SIG-M5 treated with dmso at 0.1 percent for 504 hours (cell line): ENCODE results near the gene ARHGAP22.

Experiments
- DNase-seq: peaks from one replicate; lab custom pipeline; 2025; ENCODE audit not compliant: unreplicated experiment; lab: John Stamatoyannopoulos, UW

Gene ARHGAP22

DNA sequence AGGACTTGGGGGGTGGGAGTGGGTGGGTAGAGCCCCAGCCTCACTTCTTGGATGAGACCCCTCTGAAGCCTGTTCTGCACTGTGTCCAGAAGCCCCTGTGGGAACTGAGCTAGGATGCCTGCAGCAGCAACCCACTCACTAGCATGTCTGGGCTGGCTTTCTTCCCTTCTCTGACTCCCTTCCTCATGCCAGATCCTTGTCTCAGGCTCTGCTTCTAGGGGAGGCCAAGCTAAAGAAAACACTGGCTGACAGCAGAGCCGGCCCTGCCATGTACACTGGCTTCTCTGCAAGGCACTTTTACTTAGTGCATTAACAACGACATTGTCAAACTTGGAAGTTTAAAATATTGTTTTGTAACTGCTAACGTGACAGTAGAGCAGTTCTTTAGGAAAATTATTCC, 50.2 kb downstream of the ARHGAP22 start:
- no peak for DNase-seq

DNA sequence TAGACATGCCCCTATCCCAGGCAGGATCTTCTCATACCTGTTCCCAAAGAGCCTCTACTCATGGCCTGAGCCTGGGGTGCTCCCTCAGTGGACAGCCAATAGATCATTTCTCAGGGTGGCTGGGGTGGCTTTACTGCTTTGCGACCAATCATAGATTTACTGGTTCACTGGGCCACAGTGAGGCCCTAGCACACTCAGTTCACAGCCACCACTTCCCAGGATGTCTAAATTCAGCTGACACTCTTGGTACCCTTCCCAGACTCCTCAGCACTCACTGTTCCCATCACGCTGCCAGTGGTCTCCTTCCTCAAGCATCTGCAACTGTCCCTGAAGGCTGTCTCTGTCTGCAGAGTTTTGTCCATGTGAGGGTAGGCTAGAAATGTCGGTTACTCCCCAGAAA, 50.6 kb downstream of the ARHGAP22 start:
- no peak for DNase-seq

DNA sequence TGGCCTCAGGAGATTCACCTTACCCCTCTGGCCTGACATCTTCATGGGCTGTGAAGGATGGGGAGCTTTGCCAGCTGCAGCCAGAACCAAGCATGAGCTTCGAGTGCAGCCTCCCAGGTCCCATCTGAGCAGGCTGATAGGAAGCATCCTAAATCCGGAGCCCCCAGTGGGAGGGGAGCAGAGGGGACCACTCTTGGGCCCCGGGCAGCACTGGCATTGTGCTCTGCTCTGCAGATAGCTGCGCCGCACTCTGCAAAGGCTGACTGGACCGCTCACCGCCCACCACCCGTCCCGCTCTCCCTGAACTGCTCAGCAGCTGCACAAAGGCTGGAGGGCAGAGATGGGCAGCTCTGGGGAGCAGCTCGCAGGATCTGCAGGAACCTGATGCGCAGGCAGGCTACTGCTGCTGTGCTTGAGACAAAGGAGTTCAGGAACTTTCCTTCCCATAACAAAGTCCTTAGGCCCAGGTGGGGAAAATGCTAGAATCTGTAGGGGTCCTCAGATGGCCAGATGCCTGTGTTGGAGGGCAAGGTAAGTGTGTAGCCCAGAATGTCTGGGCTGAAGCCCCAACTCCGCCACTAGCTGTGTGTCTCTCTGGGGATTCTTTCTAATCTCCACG, 51.8 kb downstream of the ARHGAP22 start:
- no peak for DNase-seq

DNA sequence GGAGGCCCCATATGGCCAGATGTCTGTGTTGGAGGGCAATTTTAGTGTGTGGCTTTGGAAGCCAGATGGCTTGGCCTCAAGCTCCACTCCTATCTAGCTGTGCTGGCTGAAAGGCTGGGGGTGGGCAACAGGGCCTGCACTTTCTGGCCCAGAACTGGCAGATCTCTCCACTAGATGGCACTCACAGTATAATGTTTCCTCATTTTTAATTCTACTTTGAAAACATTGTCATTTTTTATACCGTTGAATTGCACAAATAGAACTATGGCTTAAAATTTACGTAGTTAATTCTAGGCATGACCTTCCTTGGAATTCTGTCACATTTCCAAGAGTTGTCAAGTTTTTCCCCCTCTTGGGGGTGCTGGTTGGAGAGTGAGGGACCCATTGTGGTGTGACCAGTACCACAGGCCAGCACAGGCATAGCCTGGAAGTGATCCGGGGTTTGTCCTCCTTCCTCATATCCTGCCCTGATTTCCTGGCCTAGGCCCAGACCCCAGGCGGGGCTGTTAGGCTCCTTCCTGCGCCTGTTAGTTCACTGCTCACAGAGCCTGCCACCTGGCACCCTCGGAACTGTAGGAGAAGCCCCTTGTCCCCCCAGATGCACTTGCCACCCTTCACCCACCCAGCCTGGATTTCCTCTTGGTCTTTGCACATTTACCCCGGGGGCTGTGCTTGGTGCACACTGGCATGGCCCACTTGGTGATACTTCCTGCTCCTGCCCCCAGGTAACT, 52.8 kb downstream of the ARHGAP22 start:
- DNase-seq = peak; percentile 34

DNA sequence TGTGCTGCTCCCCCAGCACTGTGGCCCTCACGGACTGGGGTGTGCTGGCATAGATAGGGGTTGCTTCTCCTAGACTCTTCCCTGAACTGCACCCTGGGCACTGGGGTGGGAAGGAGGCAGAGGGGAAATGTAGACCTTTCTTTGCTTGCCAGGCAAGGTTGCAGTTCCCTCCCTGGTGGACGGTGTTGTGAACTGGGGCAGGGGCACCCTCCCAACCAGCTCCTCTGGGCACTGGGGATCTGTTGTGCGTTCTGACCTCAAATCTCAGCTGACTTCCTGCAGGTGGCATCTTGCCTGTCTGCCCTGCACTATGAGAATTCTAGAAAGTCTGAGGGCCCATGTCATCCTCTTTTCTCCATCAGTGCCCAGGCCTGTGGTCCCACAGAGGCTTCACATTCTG, 53.9 kb downstream of the ARHGAP22 start:
- no peak for DNase-seq

DNA sequence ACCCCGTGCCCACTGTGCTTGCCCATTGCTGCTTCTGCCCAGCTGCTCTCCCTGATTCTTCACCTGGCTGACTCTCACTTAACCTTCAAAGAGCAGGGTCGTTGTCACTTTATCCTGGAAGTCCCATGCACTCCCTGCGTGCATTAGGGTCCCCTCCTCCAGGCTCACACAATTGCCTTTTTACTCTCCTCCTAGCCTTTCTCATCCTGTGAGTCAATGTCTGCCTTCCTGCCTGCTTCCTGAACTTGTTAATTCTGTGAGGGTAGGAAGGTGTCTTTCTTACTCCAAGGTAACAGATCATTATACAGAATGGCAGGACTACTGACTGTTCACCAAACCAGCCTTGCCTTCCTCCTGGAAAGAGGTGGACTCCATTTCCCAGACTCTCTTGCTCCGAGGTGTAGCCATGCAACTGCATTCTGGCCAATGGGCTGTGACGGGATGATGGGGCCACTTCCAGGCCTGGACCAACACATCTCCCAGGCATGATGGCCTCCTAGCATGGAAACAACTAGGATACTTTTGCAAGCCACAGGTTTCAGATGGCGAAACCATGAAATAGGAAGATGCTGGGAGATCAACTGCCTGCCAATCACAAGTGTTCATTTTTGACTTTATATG, 54.7 kb downstream of the ARHGAP22 start:
- DNase-seq = no peak

DNA sequence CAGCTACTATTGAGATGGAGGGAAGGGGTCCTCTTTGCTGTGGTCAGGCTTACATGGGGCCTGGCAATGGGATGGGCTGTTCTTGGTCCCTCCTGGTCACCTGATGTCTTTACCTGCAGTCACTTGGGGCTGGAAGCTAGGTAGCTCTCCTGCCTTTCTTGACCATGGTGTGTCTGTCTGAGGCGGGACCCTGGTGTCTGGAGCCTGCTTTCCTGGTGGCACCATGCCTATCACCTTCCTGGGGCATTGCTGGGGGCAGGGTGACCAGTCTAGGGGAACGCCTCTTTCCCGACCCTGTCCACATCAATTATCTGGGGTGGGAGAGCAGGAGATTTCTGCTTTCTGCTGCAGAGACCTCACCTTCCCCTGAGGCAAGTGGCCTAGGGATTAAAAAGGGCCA, 55.6 kb downstream of the ARHGAP22 start:
- DNase-seq = no peak

DNA sequence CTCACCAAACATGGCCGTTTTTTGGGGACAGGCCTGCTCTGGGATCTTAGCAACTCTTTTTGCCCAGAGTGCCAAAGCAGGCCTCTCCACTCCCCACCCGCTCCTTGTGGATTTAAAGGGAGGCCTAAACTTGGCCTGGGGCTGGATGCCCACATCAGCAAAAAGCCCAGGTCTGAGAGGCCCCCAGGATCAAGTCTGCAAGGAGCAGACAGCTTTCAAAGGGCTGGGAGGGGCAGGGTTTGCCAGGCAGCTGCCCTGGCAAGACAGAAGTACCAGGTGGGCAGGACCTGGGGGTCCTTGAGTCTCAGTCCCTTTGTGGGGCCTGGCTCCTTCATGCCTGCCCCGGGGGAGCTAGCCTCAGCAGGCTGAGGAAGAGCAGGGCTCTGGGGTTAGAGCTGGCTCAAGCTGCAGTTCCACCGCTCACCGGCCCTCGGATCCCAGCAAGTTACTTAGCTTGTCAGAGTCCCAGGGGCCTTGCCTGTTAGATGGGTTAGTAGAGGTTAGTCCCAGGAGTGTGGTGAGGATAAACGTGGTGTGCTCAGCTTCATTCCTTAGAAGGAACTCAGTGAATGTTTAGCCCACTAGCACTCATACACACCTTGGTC, 56.2 kb downstream of the ARHGAP22 start:
- DNase-seq = no peak

DNA sequence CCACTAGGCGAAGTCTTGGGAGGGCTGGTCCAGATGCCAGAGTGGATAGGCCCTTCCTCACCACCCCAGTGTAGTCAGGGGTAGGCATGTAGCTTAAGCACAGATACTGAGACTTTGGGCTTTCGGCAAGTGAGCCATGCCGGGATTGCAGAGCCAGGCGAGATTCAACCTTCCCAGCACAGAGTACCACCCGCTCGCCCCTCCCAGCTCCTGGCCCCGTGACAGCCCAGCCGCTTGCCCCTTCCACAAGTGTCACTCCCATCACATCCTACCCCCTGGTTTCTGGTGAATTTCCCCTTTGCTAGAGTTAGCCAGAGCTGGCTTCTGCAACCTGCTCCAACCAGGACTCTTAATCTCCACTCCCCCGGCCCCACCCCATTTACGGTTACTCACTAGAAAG, 56.9 kb downstream of the ARHGAP22 start:
- DNase-seq = no peak

DNA sequence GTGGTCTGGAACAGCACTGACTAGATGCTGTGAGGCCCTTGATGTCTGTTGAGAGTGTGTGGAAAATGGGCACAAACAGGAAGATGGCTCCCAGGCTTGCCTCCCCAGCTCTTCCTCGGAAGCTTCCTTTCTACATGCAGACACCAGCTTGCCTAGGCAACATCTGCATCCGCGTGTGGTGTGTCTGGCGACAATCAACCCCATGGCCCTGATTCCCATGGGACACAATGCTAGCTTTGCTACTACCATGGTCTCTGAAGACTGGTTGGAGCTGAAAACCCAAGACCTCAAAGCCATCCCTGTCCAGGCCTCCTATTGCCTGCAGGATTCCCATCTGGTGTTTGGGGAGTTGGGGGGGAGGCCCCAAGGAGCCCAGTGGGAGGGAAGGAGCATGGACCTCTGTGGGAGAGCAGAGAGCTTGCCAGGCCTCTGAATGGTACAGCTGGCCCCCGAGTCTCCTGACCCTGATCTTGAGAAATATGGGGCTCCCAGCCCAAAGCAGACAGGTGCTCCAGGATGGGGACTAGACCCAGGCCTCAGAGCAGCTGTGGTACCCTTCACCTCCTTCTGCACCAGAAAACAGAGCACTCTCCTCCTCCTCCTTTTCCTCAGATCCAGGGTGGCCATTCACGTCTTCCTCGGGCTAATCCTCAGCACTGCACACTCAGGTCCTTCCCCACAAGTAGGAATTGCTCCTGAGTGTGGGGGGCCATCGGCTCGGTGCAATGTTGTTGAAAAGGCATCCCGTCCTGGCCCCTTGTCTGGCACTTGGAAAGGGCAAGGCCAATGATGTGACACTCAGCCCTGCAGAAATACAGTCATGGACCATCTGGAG, 57.6 kb downstream of the ARHGAP22 start:
- no peak for DNase-seq

DNA sequence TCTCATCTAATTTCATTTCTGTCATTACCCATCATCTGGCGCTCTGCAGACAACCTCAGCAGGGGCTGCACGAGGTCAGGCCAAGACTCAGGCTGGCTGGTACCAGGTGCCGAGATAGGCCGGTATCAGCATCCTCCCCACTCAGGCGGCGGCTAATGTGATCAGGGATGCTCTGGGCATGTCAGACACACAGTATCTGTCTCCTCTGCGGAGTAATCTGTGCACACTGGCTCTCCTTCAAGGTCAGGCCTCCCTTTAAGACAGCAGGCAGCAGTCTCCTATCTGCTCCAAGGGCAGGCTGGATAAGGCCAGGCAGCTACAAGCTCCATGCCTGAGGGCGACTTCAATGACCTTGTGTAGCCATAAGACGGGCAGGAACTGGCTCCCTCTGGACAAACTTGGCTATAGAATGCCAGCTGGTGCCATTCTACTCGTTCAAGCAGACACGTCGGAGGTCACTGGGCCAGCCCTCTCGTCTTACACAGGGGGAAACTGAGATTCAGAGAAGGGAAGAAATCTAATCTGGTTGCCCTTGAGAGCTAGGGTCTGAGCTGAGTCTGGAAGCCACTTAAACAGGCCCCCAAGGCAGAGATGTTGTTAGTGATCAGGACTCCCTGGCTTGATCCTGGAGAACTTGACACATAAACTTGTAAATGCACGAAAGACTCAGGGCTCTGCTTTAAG, 59.3 kb downstream of the ARHGAP22 start:
- DNase-seq = no peak

DNA sequence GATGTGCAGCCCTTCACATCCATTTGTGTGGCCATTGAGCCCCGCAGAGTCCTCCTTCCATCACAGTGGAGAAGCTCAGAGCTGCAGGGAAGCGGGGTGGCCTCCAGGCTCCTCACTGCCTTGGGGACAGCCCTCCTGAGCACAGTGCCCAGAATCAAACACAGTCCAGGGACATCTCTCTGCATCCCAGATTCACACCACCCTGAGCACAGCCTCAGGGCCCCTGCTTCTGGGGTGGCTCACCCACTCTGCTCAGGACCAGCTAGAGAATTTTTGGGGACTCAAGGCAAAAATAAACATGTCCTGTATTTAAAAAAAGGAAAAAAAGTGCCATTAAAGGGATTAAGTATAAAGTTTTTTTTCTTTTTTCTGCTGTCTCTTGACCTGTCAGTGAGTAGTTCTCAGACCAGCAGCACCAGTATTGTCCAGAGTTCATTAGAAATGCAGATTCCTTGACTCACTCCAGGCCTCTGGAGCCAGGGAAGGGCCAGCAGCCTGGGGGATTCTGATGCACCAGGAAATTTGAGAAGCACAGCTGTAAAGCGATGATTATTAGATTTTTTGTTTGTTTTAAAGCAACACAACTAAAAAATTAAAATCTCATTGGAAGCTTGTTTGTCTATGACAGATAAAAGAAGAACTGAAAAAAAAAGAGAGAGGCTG, 61.6 kb downstream of the ARHGAP22 start:
- no peak for DNase-seq

DNA sequence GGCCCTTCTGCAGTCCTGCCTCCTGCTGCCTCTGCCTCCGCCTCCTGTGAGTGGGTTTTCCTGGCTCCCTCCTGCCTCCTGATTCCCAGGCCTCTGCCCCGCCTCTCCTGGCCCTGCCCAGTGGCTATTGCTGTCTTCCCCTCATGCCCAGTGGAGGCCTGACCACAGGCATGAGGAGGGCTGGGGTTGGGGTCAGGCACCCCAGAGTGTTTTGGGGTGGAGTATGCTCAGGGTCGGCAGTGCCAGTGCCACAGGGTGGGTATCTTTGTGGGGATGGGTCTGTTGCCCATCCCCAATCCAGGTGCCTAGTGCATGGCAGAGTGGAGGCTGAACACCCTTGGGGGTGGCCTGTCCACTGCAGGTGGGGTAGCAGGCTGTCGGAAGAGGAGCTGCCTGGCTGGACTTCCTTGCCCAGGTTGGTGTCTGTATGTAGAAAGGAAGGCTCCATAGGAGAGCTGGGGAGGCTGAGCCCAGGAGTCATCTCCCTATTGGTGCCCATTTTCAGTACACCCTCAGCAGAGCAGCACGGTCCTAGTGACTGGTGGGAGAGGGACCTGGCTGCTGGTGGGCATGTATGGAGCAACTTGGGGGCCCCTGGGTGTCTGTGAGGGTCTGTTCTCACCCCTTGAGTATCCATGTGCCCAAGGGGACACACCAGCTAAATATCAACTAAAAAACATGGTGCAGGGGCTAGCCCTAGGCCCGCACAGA, 62.2 kb downstream of the ARHGAP22 start:
- DNase-seq = no peak

DNA sequence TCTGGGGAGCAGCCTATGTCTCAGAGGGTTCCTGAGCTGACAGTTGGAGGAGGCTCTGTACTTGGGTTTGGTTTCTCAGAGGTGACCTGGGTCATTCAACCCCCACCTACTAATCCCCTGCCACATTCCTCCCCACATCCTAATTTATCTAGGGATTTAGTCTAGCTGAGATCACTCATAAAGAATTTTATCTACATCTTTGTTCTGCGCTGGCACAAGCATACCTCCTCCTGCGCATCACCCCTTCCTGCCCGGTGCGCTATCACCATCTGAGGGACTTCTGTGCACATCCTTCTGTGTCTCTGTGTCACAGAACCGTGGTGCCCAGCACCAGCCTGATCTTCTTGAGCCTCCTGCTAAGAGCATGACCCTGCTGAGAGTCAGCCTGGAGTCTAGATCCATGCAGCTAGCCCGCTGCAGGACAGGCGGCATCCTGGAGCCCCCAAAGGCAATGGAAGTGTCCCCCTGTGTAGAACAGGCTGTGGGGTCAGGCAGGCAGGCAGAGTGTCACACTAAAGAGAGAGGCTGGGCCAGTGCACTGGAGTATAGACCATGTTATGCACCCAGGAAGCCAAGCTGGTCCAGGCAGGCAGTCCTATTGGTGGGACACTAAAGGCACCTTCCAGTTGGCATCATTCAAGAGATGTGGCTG, 63.6 kb downstream of the ARHGAP22 start:
- DNase-seq = no peak

DNA sequence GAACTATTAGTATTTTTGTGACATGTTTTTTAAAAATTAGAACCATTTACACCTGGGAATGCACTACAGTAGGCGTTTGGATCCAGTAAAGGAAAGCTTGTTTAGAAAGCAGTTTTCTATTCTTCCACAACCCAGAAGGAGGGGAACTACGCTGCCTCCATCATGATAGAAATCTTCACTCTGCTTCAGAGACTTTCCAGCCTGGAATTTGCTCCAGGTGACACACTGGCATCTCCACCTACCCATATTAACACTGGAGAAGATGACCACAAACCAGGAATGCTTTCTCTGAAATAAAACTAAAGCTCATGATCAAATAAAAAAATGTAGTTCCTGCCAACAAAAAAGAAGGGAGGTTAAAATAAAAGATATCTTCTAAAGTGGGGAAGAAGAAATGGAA, 66.3 kb downstream of the ARHGAP22 start:
- DNase-seq = no peak

DNA sequence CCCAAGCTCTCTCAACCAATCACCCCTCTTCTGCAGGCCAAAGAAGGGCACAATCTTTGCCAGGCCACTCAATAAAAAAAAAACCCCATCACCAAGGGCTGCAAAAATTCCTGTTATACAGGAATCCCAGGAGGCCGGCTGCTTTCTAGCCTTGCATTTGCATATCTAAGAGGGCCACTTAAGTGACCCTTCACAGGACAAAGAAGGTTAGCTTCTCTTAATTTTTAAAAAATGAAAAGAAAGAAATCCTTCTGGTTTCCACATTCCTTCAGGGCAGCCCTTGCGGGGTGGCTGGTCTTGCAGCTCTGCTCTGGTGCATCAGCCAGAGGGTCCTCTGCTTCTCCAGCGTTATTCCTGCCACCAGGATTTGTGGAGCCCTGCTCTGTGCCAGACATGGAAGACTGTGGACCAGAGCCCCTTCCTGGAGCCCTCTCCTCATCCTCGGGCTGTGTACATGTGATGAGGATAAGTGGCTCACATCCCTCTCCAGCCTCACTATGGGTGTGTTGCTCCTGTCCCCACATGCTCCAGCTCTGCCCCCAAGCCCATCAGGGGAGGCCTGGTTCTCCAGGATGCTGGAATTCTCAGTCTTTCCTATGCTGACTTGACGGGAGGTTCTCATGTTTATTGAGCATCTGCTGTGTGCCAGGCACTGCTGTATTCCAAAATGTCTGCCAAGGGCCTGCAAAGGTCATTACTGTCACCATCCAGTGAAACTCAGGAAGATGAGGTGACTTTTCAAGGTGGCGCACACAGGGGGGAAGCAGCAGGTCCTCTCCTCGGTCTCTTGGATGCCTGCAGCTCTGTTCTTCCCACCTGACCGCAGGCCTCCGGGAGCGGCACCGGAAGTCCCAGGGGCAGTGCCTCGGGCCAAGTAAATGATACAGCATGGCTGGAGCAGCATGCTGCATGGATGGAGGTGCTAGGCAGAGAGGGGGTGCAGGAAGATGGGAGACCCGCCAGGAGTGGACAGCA, 67.7 kb downstream of the ARHGAP22 start:
- no peak for DNase-seq

DNA sequence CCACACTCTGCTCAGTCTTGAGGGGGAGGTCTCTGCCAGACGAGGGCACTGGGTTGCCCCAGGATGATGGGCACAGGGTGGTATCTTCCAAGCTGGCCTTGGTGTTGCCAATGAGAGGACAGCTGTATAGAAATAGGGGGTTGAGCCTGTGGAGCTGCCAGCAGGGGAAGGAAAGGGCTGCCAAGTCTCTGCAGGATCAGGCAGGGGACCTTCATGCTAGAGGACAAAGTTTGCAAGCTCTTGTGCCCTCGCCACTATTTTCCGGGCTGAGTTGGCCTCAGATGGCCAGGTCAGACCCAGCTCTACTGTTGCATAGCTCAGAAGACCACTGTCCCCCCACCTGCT, 68.7 kb downstream of the ARHGAP22 start:
- DNase-seq = no peak
